ENCODE measurements around the gene PTPN4. TPM values are rescaled to one million over a fixed set of nuclear protein-coding genes. Genes with fewer than 3 reads are reported as not detected.

The PTPN4 gene
- total RNA-seq, 1 experiment from 2014 or later, result 11.1 TPM

DNA sequence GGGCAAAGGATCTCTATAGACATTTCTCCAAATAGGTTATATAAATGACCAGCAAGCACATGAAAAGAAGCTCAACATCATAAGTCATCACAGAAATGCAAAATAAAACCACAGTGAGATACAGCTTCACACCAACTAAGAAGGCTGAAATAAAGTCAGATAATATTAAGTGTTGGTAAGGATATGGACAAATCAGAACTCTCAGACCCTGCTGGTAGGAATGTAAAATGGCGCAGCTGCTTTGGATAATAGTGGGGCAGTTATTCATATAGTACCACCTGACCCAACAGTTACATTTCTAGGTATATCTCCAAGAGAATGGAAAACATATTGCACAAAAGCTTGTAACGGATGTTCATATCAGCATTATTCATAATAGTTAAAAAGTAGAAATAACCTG, 267.2 kb downstream of the PTPN4 start:
- Histone ChIP-seq H3K36me3 (no peaks in the 10 kb centered on the region), H3K27me3 (no peaks in the 10 kb centered on the region), H3K4me3 (no peak overlapping the region), H3K9me3 (0 out of 2 replicates have a peak, but pooled peaks cover 4% of the 10 kb centered on the region)
- no peak for DNase-seq

DNA sequence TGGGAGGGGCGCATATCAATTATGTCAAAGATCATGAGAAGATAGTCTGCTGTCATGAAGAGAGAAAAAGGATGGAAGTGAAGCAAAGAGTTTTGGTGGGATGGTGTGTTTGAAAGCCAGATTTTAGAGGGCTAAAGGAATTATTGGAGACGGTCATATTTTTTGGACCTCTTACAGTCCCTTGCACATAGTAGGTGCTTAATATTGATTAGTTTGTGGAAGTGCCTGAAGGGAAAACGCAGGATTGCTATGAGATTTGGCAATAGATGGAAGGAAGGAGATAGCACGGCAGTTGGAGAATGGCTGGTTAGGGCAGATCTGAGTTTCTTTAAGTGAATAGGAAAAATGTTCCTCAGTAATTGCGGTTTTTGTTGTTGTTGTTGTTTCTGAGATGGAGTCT, 269.1 kb downstream of the PTPN4 start:
- DNase-seq, result no peak
- Histone ChIP-seq H3K9me3 (no peaks in the 10 kb centered on the region), H3K27me3 (no peaks in the 10 kb centered on the region), H3K4me3 (no peak overlapping the region), H3K36me3 (no peaks in the 10 kb centered on the region)

DNA sequence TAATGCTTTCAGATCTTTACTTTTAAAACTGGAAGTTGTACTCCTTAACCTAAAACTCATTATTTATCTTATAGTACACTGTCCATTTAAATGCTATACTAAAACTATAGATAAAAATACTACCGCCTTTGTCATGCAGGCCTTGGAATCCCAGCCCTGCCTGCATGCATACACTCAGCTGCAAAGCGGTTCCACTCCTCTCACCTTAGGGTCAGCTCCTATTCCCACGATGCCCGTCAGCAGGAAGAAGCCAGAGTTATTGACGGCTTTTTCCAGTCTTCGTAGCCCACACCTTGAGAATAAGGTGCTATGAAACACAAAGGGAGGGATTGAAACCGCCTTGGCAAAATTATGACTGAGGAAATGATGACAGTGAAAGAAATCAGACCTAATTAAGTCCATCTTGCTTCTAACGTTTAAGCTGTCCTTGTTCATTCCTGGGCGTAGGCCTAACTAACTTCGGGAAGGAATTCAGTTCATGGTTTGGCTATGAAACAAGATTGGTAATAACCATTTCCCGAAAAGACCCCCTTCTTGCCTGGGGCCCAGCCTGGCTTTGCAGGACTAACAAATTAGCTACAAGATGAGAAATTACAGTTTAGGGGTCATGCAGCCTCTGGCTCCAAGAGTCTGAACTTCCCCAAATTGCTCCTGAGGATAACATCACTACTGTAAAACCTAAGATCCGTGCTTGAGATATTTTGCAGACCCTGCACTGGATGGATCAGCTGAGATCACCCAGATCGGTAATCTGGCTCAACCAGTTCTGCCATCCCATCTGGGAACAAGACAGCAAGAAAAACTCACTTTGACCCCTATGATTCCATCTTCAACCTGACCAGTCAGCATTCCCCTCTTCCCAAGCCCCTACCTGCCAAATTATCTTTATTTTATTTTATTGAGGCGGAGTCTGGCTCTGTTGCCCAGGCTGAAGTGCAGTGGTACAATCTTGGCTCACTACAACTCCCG, 270.2 kb downstream of the PTPN4 start:
- Histone ChIP-seq H3K36me3 (no peaks in the 10 kb centered on the region), H3K4me3 (no peak overlapping the region), H3K27me3 (no peaks in the 10 kb centered on the region), H3K9me3 (no peaks in the 10 kb centered on the region)
- DNase-seq, result no peak

DNA sequence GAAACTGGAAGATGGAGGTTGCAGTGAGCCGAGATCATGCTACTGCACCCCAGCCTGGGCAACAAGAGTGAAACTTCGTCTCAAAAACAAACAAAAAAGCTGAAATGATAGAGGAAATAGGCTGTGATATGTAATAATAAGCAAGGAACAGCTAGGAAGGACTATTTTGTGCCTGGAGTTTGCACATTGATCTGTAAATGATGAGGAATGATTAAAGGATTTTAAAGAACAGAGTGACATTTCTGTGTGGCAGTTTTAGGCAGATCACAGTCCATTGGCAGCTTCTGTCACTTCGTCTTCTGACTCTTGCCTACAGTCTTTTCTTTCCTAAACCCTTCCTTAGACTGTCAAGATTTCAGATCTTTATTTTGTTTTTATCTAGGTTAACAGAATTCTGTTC, 272.6 kb downstream of the PTPN4 start:
- H3K36me3 ChIP-seq, result no peaks in the 10 kb centered on the region
- no peaks in the 10 kb centered on the region for H3K9me3 ChIP-seq
- no peaks in the 10 kb centered on the region for H3K27me3 ChIP-seq
- DNase-seq, result no peak
- H3K4me3 ChIP-seq, result no peak overlapping the region

Other genes starting within 250 kb of the PTPN4 start
- not detected in 2 replicates for gene SCTR, start 235.4 kb upstream of the PTPN4 start, total RNA-seq (2014; rRNA removed; shearing (Covaris generic); ENCODE audit: low replicate concordance)
- gene CFAP221, start 215.5 kb upstream of the PTPN4 start, total RNA-seq (2014; rRNA removed; shearing (Covaris generic); ENCODE audit: low replicate concordance), result not detected in 2 replicates
- 15.5 and 27.9 TPM in 2 replicates for gene TMEM177, start 80.7 kb upstream of the PTPN4 start, total RNA-seq (2014; rRNA removed; shearing (Covaris generic); ENCODE audit: low replicate concordance)